Measurements from ENCODE around the gene PRDM4. TPM values are rescaled to one million over a fixed set of nuclear protein-coding genes. Genes with fewer than 3 reads are reported as not detected.
"Not testable (repeated sequence)": the region's sequence is repeated elsewhere in the genome, so short reads cannot be mapped to it uniquely, and the experiment has no call there.

PRDM4 gene
- total RNA-seq, 4 donors from 2014 or later, result 13.8 to 21.0 (median 19.2) TPM

GRCh38 chr12:107715780-107716179 is 45.2 kb downstream of the PRDM4 start:
- Histone ChIP-seq H3K27ac (no peak overlapping the region), H3K9me3 (no peaks in the 10 kb centered on the region), H3K4me3 (no peak overlapping the region), H3K36me3 (peaks cover 0 to 57% of the 10 kb centered on the region in 2 donors), H3K4me1 (no peaks in the 10 kb centered on the region), H3K27me3 (no peaks in the 10 kb centered on the region)
- in situ Hi-C loops (cut with MboI; ENCODE audit: low sequenced_read_pairs in 4 of 4), result no loop called here
- DNase-seq (no peak), ATAC-seq (no peak)
- no peak for TF ChIP-seq POLR2A (IDR thresholded peaks at IDR 0.05)
- TF ChIP-seq CTCF (IDR thresholded peaks at IDR 0.05 in 4 of 5, conservative IDR thresholded peaks at IDR 0.05 in 1 of 5), result no peak
- intact Hi-C loops (cut with DNase I; ENCODE audit: low total_unique reads), result no loop called here

GRCh38 chr12:107705522-107705921 is 55.4 kb downstream of the PRDM4 start:
- H3K27ac ChIP-seq; ATAC-seq; H3K27me3 ChIP-seq; intact Hi-C loops (cut with DNase I; ENCODE audit: low total_unique reads); H3K9me3 ChIP-seq; H3K4me1 ChIP-seq; in situ Hi-C loops (cut with MboI; ENCODE audit: low sequenced_read_pairs in 4 of 4); H3K4me3 ChIP-seq; DNase-seq: not testable (repeated sequence)
- peaks cover 5 to 82% of the 10 kb centered on the region in 2 donors for H3K36me3 ChIP-seq

- in situ Hi-C loops (cut with MboI; ENCODE audit: low sequenced_read_pairs in 4 of 4) (no loop called here), intact Hi-C loops (cut with DNase I; ENCODE audit: low total_unique reads) (no loop called here)
- H3K9me3 ChIP-seq, result peaks cover 0 to 4% (median 0%) of the 10 kb centered on the region in 3 donors
- H3K27ac ChIP-seq, result no peak overlapping the region
- no peaks in the 10 kb centered on the region for H3K4me1 ChIP-seq
- no peak overlapping the region for H3K4me3 ChIP-seq
- TF ChIP-seq POLR2A (IDR thresholded peaks at IDR 0.05) (no peak), CTCF (IDR thresholded peaks at IDR 0.05 in 4 of 5, conservative IDR thresholded peaks at IDR 0.05 in 1 of 5) (no peak)
- no peak for ATAC-seq
- no peak for DNase-seq
- peaks cover 5 to 82% of the 10 kb centered on the region in 2 donors for H3K36me3 ChIP-seq
- H3K27me3 ChIP-seq, result no peaks in the 10 kb centered on the region
Observed at GRCh38 chr12:107704041-107704440, 56.9 kb downstream of the PRDM4 start.

GRCh38 chr12:107702106-107702505 is 58.8 kb downstream of the PRDM4 start:
- no peak overlapping the region for H3K27ac ChIP-seq
- H3K27me3 ChIP-seq, result no peaks in the 10 kb centered on the region
- intact Hi-C loops (cut with DNase I; ENCODE audit: low total_unique reads), result no loop called here
- no peak overlapping the region for H3K4me3 ChIP-seq
- TF ChIP-seq CTCF (IDR thresholded peaks at IDR 0.05 in 4 of 5, conservative IDR thresholded peaks at IDR 0.05 in 1 of 5), result no peak
- no peak for TF ChIP-seq POLR2A (IDR thresholded peaks at IDR 0.05)
- H3K36me3 ChIP-seq, result peaks cover 5 to 87% of the 10 kb centered on the region in 2 donors
- in situ Hi-C loops (cut with MboI; ENCODE audit: low sequenced_read_pairs in 4 of 4), result no loop called here
- H3K9me3 ChIP-seq, result peaks cover 0 to 4% (median 0%) of the 10 kb centered on the region in 3 donors
- ATAC-seq (no peak), DNase-seq (no peak)
- H3K4me1 ChIP-seq, result no peaks in the 10 kb centered on the region

GRCh38 chr12:107695772-107696171 is 65.2 kb downstream of the PRDM4 start:
- ATAC-seq; H3K4me1 ChIP-seq; H3K9me3 ChIP-seq; H3K4me3 ChIP-seq; H3K27me3 ChIP-seq; intact Hi-C loops (cut with DNase I; ENCODE audit: low total_unique reads); DNase-seq: not testable (repeated sequence)
- in situ Hi-C loops (cut with MboI; ENCODE audit: low sequenced_read_pairs in 4 of 4), result loop anchor here in 1 of 4 donors (25.0 kb wide), 1 partner anchor 817 kb away; the partner anchor contains the start of gene FICD
- peak overlapping the region in 1 of 4 donors; percentile 54 for H3K27ac ChIP-seq
- H3K36me3 ChIP-seq, result peaks cover 3 to 96% of the 10 kb centered on the region in 2 donors
